ENCODE measurements around the gene CHAC2.

GRCh38 chr2:53751728-53752127, 15.9 kb upstream of the CHAC2 start:
- TF ChIP-seq EZH2 (IDR thresholded peaks at IDR 0.05; ENCODE audit: borderline replicate concordance, low read length) (no peak), CTCF (conservative IDR thresholded peaks at IDR 0.05 in 1 of 2, IDR thresholded peaks at IDR 0.05 in 1 of 2; ENCODE audit: extremely low read depth in 1 of 2, insufficient read depth in 1 of 2, low read depth in 1 of 2, low read length in 2 of 2) (no peak)
